ENCODE results near the gene DOCK2. TPM values are rescaled to one million over a fixed set of nuclear protein-coding genes. Genes with fewer than 3 reads are reported as not detected.

Gene DOCK2
- total and polyA plus RNA-seq, 2 donors (not counting 3 experiments of a cell fraction or from before 2014, with no cell fraction given): 0.62 to 4.8 TPM

GRCh38 chr5:169918228-169918627 is 281.2 kb downstream of the DOCK2 start:
- Histone ChIP-seq H4K20me1 (replicated peaks; ENCODE audit: control insufficient read depth, extremely low read depth, insufficient read depth, low read length) (no peaks in the 10 kb centered on the region), H3K4me2 (ENCODE audit: insufficient read depth, low read length) (no peak overlapping the region), H3K4me1 (ENCODE audit: control insufficient read depth, extremely low read depth, insufficient read depth, low read length) (peaks cover 7% of the 10 kb centered on the region), H3K4me3 (replicated peaks in 1 of 3; ENCODE audit: insufficient read depth in 1 of 3, low read depth in 1 of 3, low read length in 3 of 3) (no peak overlapping the region), H3K27me3 (ENCODE audit: control insufficient read depth in 2 of 2, insufficient read depth in 2 of 2, low read length in 2 of 2) (no peaks in the 10 kb centered on the region), H3K9me3 (replicated peaks; ENCODE audit: control insufficient read depth, insufficient read depth, low read length) (no peaks in the 10 kb centered on the region), H3K79me2 (ENCODE audit: control insufficient read depth, insufficient read depth, low read length) (peaks cover 5% of the 10 kb centered on the region), H2AFZ (ENCODE audit: low read depth, low read length) (no peak overlapping the region), H3K9me1 (replicated peaks; ENCODE audit: control insufficient read depth, extremely low read depth, insufficient read depth, low read length) (no peaks in the 10 kb centered on the region), H3K36me3 (ENCODE audit: control insufficient read depth in 2 of 2, extremely low read depth in 1 of 2, insufficient read depth in 2 of 2, low read length in 2 of 2) (no peaks in the 10 kb centered on the region), H3K9ac (replicated peaks; ENCODE audit: extremely low read depth, insufficient read depth, low read length) (no peak overlapping the region), H3K27ac (ENCODE audit: insufficient read depth, low read depth, low read length) (no peak overlapping the region)
- ChIA-PET CTCF (interaction anchor here (2.8 kb wide), 1 partner anchor 62 kb away, joined by 15 read pairs; the partner anchor contains the start of gene INSYN2B), POLR2A (no interaction called here)
- no TSS peak for BruUV-seq (replicated peaks)
- no peak for FAIRE-seq
- intact Hi-C loops (cut with micrococcal nuclease) (no loop called here), dilution Hi-C loops (cut with MboI; ENCODE audit: extremely low pct_ligation_motif_present, low sequenced_read_pairs) (no loop called here)
- TF ChIP-seq CTCF (IDR thresholded peaks at IDR 0.05; ENCODE audit: extremely low read depth in 1 of 2, insufficient read depth in 1 of 2, low read depth in 1 of 2, low read length in 2 of 2) (no peak), MYC (IDR thresholded peaks at IDR 0.05; ENCODE audit: low read depth, low read length) (no peak), MAX (IDR thresholded peaks at IDR 0.05; ENCODE audit: insufficient read depth, insufficient read length) (no peak), GATA2 (IDR thresholded peaks at IDR 0.05; ENCODE audit: insufficient read depth, insufficient read length, low read depth, low read length) (no peak), POLR2AphosphoS5 (IDR thresholded peaks at IDR 0.05; ENCODE audit: insufficient read depth, low read depth, low read length) (no peak)
- DNase-seq (ENCODE audit: low read depth, low spot score): no peak

DNA sequence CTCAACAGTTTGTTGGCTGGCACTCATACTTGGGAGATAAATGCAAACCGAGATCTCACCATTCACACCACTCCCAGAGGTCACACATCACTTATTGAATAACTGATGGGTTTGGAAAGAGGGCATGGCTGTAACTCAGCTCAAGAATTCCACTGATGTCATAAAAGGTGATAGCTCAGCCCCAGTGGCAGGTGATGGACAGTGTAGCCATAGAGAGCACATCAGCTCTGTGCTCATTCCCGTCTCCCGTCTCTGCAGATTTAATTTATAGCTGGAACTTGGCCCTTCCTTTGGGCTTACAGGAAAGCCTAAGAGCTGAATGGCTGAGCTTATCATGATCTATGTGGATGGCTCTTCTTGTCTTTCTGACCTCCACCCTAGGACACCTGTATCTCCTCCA is 283.4 kb downstream of the DOCK2 start:
- DNase-seq (ENCODE audit: low read depth, low spot score) (no peak), FAIRE-seq (no peak)
- Histone ChIP-seq H3K4me3 (replicated peaks in 1 of 3; ENCODE audit: insufficient read depth in 1 of 3, low read depth in 1 of 3, low read length in 3 of 3) (no peak overlapping the region), H3K9me1 (replicated peaks; ENCODE audit: control insufficient read depth, extremely low read depth, insufficient read depth, low read length) (no peaks in the 10 kb centered on the region), H3K27me3 (ENCODE audit: control insufficient read depth in 2 of 2, insufficient read depth in 2 of 2, low read length in 2 of 2) (no peaks in the 10 kb centered on the region), H3K27ac (ENCODE audit: insufficient read depth, low read depth, low read length) (no peak overlapping the region), H3K9ac (replicated peaks; ENCODE audit: extremely low read depth, insufficient read depth, low read length) (no peak overlapping the region), H2AFZ (ENCODE audit: low read depth, low read length) (no peak overlapping the region), H3K36me3 (ENCODE audit: control insufficient read depth in 2 of 2, extremely low read depth in 1 of 2, insufficient read depth in 2 of 2, low read length in 2 of 2) (no peaks in the 10 kb centered on the region), H3K9me3 (replicated peaks; ENCODE audit: control insufficient read depth, insufficient read depth, low read length) (no peaks in the 10 kb centered on the region), H4K20me1 (replicated peaks; ENCODE audit: control insufficient read depth, extremely low read depth, insufficient read depth, low read length) (no peaks in the 10 kb centered on the region), H3K79me2 (ENCODE audit: control insufficient read depth, insufficient read depth, low read length) (peaks cover 5% of the 10 kb centered on the region), H3K4me1 (ENCODE audit: control insufficient read depth, extremely low read depth, insufficient read depth, low read length) (peaks cover 16% of the 10 kb centered on the region), H3K4me2 (ENCODE audit: insufficient read depth, low read length) (no peak overlapping the region)
- TF ChIP-seq JUN (IDR thresholded peaks at IDR 0.05; ENCODE audit: borderline replicate concordance, insufficient read depth, insufficient read length, low read depth): no peak
- TF ChIP-seq GATA2 (IDR thresholded peaks at IDR 0.05; ENCODE audit: insufficient read depth, insufficient read length, low read depth, low read length): no peak
- no peak for TF ChIP-seq POLR2AphosphoS5 (IDR thresholded peaks at IDR 0.05; ENCODE audit: insufficient read depth, low read depth, low read length)
- TF ChIP-seq CTCF (IDR thresholded peaks at IDR 0.05; ENCODE audit: extremely low read depth in 1 of 2, insufficient read depth in 1 of 2, low read depth in 1 of 2, low read length in 2 of 2): no peak
- no peak for TF ChIP-seq FOS (IDR thresholded peaks at IDR 0.05; ENCODE audit: borderline replicate concordance, insufficient read depth, low read length)
- TF ChIP-seq MYC (IDR thresholded peaks at IDR 0.05; ENCODE audit: low read depth, low read length): no peak
- intact Hi-C loops (cut with micrococcal nuclease) (no loop called here), dilution Hi-C loops (cut with MboI; ENCODE audit: extremely low pct_ligation_motif_present, low sequenced_read_pairs) (no loop called here)
- POLR2A ChIA-PET: no interaction called here
- CTCF ChIA-PET: interaction anchor here (0.6 to 1.2 kb wide), 2 partner anchors 60 to 337 kb away, joined by 6 to 7 read pairs; partner anchors contain the start of genes INSYN2B and SPDL1
- BruUV-seq (replicated peaks): no TSS peak
